Neuronal stem cell (in vitro differentiated cells): ENCODE results near the gene LDB2. TPM values are rescaled to one million over a fixed set of nuclear protein-coding genes. Genes with fewer than 3 reads are reported as not detected.

Source experiments
- DNase-seq: peaks from one replicate; pipeline ENCODE4 v3.0.0-alpha.2; 2013; ENCODE audit warnings: low spot score
- H2AFZ ChIP-seq: one replicate; pipeline ENCODE4 v1.6.1; 2013; ENCODE audit warnings: mild to moderate bottlenecking, low read length, inconsistent platforms
- H2AK5ac ChIP-seq: 2 replicates; pipeline ENCODE4 v1.6.1; 2013; ENCODE audit warnings: low read depth, mild to moderate bottlenecking, inconsistent platforms, low read length, moderate library complexity, mixed read lengths
- H2BK120ac ChIP-seq: 2 replicates; pipeline ENCODE4 v1.6.1; 2013; ENCODE audit warnings: low read depth, mild to moderate bottlenecking, inconsistent platforms, low read length, moderate library complexity, mixed read lengths
- H2BK12ac ChIP-seq: one replicate; pipeline ENCODE4 v1.6.1; 2013; ENCODE audit warnings: low read length, inconsistent platforms
- H2BK15ac ChIP-seq: 2 replicates; pipeline ENCODE4 v1.6.1; 2013; ENCODE audit warnings: mild to moderate bottlenecking, low read length, inconsistent platforms, mixed read lengths
- H2BK5ac ChIP-seq: one replicate; pipeline ENCODE4 v1.6.1; 2013; ENCODE audit warnings: inconsistent platforms, mild to moderate bottlenecking, low read length, moderate library complexity
- H3K14ac ChIP-seq: one replicate; pipeline ENCODE4 v1.6.1; 2013; ENCODE audit warnings: low read length, inconsistent platforms
- H3K18ac ChIP-seq: 2 replicates; pipeline ENCODE4 v1.6.1; 2013; ENCODE audit warnings: low read length, inconsistent platforms
- H3K23ac ChIP-seq: 2 replicates; pipeline ENCODE4 v1.6.1; 2013; ENCODE audit warnings: low read depth, mild to moderate bottlenecking, mixed read lengths, low read length, inconsistent platforms; ENCODE audit not compliant: poor library complexity
- H3K27ac ChIP-seq: replicated peaks from 3 replicates; pipeline ENCODE4 v1.5.1; 2013; ENCODE audit warnings: low read length, inconsistent platforms
- H3K27me3 ChIP-seq, 3 experiments: 2 replicates each; pipeline ENCODE4 v1.6.1; 2013; ENCODE audit warnings: low read length in 3 of 3, mild to moderate bottlenecking in 2 of 3, inconsistent platforms in 1 of 3, low read depth in 1 of 3, mixed read lengths in 1 of 3, moderate library complexity in 1 of 3; ENCODE audit not compliant: control insufficient read depth in 3 of 3, insufficient read depth in 3 of 3
- H3K36me3 ChIP-seq, 2 donors: replicated peaks in 1 of 2; 2 replicates each; pipeline ENCODE4 v1.6.1; 2013; ENCODE audit warnings: low read length in 2 of 2; ENCODE audit not compliant: control insufficient read depth in 2 of 2, insufficient read depth in 2 of 2
- H3K4ac ChIP-seq: 2 replicates; pipeline ENCODE4 v1.6.1; 2013; ENCODE audit warnings: inconsistent platforms, mild to moderate bottlenecking, low read length, moderate library complexity
- H3K4me1 ChIP-seq, 2 donors: 1 replicate in 1 of 2; 2 replicates in 1 of 2; pipeline ENCODE4 v1.6.1; 2013; ENCODE audit warnings: low read length in 2 of 2, low read depth in 1 of 2; ENCODE audit not compliant: control insufficient read depth in 2 of 2, insufficient read depth in 1 of 2
- H3K4me2 ChIP-seq: one replicate; pipeline ENCODE4 v1.6.1; 2013; ENCODE audit warnings: mild to moderate bottlenecking, low read length, inconsistent platforms; ENCODE audit not compliant: insufficient read depth, poor library complexity, severe bottlenecking
- H3K4me3 ChIP-seq, 2 donors: 2 replicates each; pipeline ENCODE4 v1.5.1; 2013; ENCODE audit warnings: low read length in 2 of 2, mild to moderate bottlenecking in 2 of 2, inconsistent platforms in 1 of 2, moderate library complexity in 1 of 2
- H3K79me1 ChIP-seq: one replicate; pipeline ENCODE4 v1.6.1; 2013; ENCODE audit warnings: low read depth, mild to moderate bottlenecking, inconsistent platforms, low read length, moderate library complexity
- H3K9ac ChIP-seq: one replicate; pipeline ENCODE4 v1.6.1; 2013; ENCODE audit warnings: mild to moderate bottlenecking, low read depth, low read length, inconsistent platforms; ENCODE audit not compliant: poor library complexity
- H3K9me3 ChIP-seq, 2 donors: replicated peaks in 1 of 2; 2 replicates each; pipeline versions ENCODE3 to v1.6.1; 2013; ENCODE audit warnings: low read length in 2 of 2, mild to moderate bottlenecking in 2 of 2, inconsistent platforms in 1 of 2, low read depth in 1 of 2, mixed read lengths in 1 of 2, moderate library complexity in 1 of 2; ENCODE audit not compliant: control insufficient read depth in 2 of 2, insufficient read depth in 1 of 2
- H4K8ac ChIP-seq: one replicate; pipeline ENCODE4 v1.6.1; 2013; ENCODE audit warnings: low read depth, mild to moderate bottlenecking, inconsistent platforms, low read length, moderate library complexity
- H4K91ac ChIP-seq: one replicate; pipeline ENCODE4 v1.6.1; 2013; ENCODE audit warnings: low read length, low read depth, mild to moderate bottlenecking, inconsistent platforms; ENCODE audit not compliant: poor library complexity
- WGBS, 2 donors: extraction: QIAGEN DNeasy Blood & Tissue Kit; methylation state at CpG; one replicate each; pipeline ENCODE4 v1.1.7; 2013; ENCODE audit warnings: missing lambda C conversion rate in 2 of 2, mixed read lengths in 1 of 2; ENCODE audit not compliant: insufficient read length in 2 of 2, insufficient replicate concordance in 1 of 2; ENCODE audit errors: extremely low coverage in 2 of 2; 5-methylcytosine and 5-hydroxymethylcytosine counted together
- polyA plus RNA-seq, 2 experiments: library from polyadenylated mRNA; stranded (reverse); fragments of 200-250 nt; gene quantifications; one replicate each; pipeline ENCODE4 v1.2.3, GENCODE V29; 2013

The LDB2 gene
- 16.8 TPM for polyA plus RNA-seq (2013, experiment 1 of 2)
- 17.6 TPM for polyA plus RNA-seq (2013, experiment 2 of 2)

DNA sequence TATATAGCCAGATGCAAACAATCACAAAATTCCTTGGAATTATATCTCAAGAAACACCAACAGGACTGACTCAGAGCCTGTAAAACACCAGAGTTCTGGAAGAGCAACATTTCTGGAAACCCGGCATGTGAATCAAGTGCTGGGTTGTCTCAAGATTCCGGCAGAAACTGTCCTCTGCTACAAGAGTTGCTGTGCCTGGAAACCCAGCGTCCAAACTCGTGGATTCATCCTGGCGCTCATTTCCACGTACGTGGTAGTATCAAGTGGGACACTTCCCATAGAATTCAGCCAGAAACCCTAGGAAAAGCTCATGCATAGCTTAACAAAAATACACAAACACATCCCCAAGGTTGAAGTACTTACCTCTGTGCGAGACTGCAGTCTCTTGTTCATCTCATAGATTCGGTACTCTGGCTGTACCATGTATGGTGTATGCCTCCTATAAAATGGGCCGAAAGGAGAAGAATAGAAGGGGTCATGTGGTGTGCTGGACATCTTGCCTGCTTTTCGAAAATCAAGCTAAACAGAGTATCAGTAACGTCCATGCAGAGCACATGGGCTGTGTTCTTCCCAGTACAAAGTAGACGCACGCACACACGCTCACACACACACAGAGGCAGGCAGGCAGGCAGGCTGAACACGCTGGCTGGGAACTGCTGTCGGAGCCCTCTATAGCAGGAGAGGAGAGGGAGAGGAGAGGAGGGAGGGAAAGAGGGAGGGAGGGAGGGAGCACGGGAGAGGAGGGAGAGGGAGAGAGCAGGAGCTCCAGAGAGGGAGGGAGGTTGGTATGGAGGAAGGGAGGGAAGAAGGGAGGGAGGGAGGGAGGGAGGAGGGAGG, at the start of gene LDB2:
Gene LDB2 (minus strand): TSS at position 655 of the 837 bp plus-strand sequence.
- no peak within 1 kb of the TSS for H2AK5ac ChIP-seq
- H3K4me3 ChIP-seq = peak within 1 kb of the TSS; percentile 51 to 78
- WGBS, 2 donors = no CpG with 5 or more reads among the region's 18 CpGs
- H4K8ac ChIP-seq = no peak within 1 kb of the TSS
- H3K27me3 ChIP-seq = no peaks in the 10 kb centered on the region
- H3K14ac ChIP-seq = no peak within 1 kb of the TSS
- peak within 1 kb of the TSS; percentile 92 for H2AFZ ChIP-seq
- H3K4ac ChIP-seq = no peak within 1 kb of the TSS
- H3K27ac ChIP-seq = peak within 1 kb of the TSS; percentile 36
- no peak within 1 kb of the TSS for H4K91ac ChIP-seq
- H3K4me1 ChIP-seq = peaks cover 6 to 21% of the 10 kb centered on the region in 2 donors
- peak within 1 kb of the TSS; percentile 65 for H3K4me2 ChIP-seq
- no peak within 1 kb of the TSS for H2BK12ac ChIP-seq
- peak within 1 kb of the TSS; percentile 55 for H3K9ac ChIP-seq
- H2BK15ac ChIP-seq = peak within 1 kb of the TSS; percentile 38
- peak within 1 kb of the TSS; percentile 92 for H3K18ac ChIP-seq
- no peaks in the 10 kb centered on the region for H3K9me3 ChIP-seq
- H3K79me1 ChIP-seq = no peaks in the 10 kb centered on the region
- H2BK120ac ChIP-seq = no peak within 1 kb of the TSS
- H2BK5ac ChIP-seq = no peak within 1 kb of the TSS
- peak; percentile 59 for DNase-seq
- no peak within 1 kb of the TSS for H3K23ac ChIP-seq
- no peaks in the 10 kb centered on the region for H3K36me3 ChIP-seq

DNA sequence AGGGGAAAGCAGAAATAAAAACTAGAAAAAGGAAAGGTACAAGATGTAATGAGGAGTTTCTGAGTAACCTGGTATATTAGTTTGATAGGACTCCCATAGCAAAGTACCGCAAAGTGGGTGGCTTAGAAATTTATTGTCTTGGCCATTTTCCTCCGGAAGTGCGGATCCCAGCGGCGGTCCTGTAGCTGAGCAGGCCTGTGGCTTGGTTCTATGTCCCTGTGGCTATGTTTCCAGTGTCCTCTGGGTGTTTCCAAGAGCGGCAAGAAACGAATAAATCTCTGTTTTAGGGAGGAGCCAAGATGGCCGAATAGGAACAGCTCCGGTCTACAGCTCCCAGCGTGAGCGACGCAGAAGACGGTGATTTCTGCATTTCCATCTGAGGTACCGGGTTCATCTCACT, 44.0 kb upstream of the LDB2 start:
- H3K4me1 ChIP-seq = no peaks in the 10 kb centered on the region
- no peaks in the 10 kb centered on the region for H3K79me1 ChIP-seq
- H4K8ac ChIP-seq = no peak overlapping the region
- no peaks in the 10 kb centered on the region for H3K27me3 ChIP-seq
- no peak overlapping the region for H3K27ac ChIP-seq
- H2AK5ac ChIP-seq = no peak overlapping the region
- peak overlapping the region; percentile 35 for H2AFZ ChIP-seq
- H3K18ac ChIP-seq = no peak overlapping the region
- H3K14ac ChIP-seq = no peak overlapping the region
- no peaks in the 10 kb centered on the region for H3K36me3 ChIP-seq
- H3K4ac ChIP-seq = no peak overlapping the region
- H2BK120ac ChIP-seq = no peak overlapping the region
- H3K4me3 ChIP-seq = no peak overlapping the region
- H2BK5ac ChIP-seq = no peak overlapping the region
- WGBS, 2 donors = no CpG with 5 or more reads among the region's 14 CpGs
- no peak for DNase-seq
- H4K91ac ChIP-seq = no peak overlapping the region
- no peak overlapping the region for H3K9ac ChIP-seq
- no peak overlapping the region for H2BK15ac ChIP-seq
- no peak overlapping the region for H3K4me2 ChIP-seq
- no peak overlapping the region for H2BK12ac ChIP-seq
- H3K9me3 ChIP-seq = no peaks in the 10 kb centered on the region
- H3K23ac ChIP-seq = no peak overlapping the region

DNA sequence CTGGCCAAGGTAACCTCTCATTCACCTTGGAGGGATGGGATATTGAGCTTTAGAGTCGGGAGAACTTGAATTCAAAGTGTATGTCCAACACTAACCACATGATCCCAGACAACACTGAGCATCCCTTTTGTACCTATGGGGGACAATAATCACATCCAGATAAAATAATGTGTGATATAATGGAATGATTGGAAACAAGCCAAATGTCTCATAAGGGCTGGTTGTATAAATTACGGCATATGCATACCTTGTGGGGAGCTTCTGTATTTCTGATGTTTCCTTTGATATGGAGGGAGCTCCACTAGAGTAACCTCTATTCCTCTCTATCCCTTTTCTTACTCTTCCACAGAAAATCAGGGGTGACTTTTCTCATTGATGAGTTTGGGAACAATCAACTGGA, 40.7 kb upstream of the LDB2 start:
- Histone ChIP-seq H3K4me2 (no peak overlapping the region), H3K36me3 (no peaks in the 10 kb centered on the region), H3K27me3 (no peaks in the 10 kb centered on the region), H4K8ac (no peak overlapping the region), H3K23ac (no peak overlapping the region), H4K91ac (no peak overlapping the region), H3K4me1 (no peaks in the 10 kb centered on the region), H3K4me3 (no peak overlapping the region), H2BK120ac (no peak overlapping the region), H3K4ac (no peak overlapping the region), H2AK5ac (no peak overlapping the region), H3K14ac (no peak overlapping the region), H2BK5ac (no peak overlapping the region), H3K9ac (no peak overlapping the region), H3K9me3 (no peaks in the 10 kb centered on the region), H3K27ac (no peak overlapping the region), H2BK12ac (no peak overlapping the region), H2AFZ (no peak overlapping the region), H3K18ac (no peak overlapping the region), H2BK15ac (no peak overlapping the region), H3K79me1 (no peaks in the 10 kb centered on the region)
- DNase-seq = no peak
- no CpG with 5 or more reads among the region's 2 CpGs for WGBS, 2 donors

DNA sequence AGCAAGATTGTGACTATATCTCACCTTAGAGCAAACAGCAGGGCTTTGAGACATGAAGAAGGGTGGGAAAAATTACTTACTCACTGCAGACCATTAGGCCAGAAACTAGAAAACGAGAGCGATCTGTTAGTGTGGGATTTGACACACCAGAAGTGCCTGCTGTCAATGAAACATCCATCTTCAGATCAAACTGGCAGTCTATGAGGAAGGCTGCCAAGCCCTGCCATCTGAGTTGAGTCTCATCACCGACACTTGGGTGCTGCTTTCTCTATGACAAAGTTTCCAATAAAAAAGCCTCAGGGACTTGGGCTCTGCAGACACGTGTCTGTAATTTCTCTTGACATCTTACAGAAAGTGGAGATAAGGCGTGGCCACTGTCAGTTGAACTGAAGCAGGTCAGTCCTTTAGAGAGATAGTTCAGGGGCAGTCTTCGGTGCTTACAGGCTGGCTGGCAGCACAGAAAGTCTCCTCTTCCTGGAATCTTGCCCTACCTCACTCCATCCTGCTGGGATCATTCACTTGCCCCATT, 40.1 kb upstream of the LDB2 start:
- no peak overlapping the region for H3K27ac ChIP-seq
- no peak overlapping the region for H3K4me3 ChIP-seq
- H3K18ac ChIP-seq = no peak overlapping the region
- DNase-seq = no peak
- H2BK15ac ChIP-seq = no peak overlapping the region
- H2BK5ac ChIP-seq = no peak overlapping the region
- H3K27me3 ChIP-seq = no peaks in the 10 kb centered on the region
- H3K9me3 ChIP-seq = no peaks in the 10 kb centered on the region
- H2BK120ac ChIP-seq = no peak overlapping the region
- H3K9ac ChIP-seq = no peak overlapping the region
- no peak overlapping the region for H2AFZ ChIP-seq
- no peak overlapping the region for H3K4me2 ChIP-seq
- H2BK12ac ChIP-seq = no peak overlapping the region
- H3K4ac ChIP-seq = no peak overlapping the region
- H3K79me1 ChIP-seq = no peaks in the 10 kb centered on the region
- no peak overlapping the region for H3K23ac ChIP-seq
- no peaks in the 10 kb centered on the region for H3K36me3 ChIP-seq
- no CpG with 5 or more reads among the region's 6 CpGs for WGBS, 2 donors
- H4K8ac ChIP-seq = peak overlapping the region; percentile 43
- H2AK5ac ChIP-seq = no peak overlapping the region
- no peaks in the 10 kb centered on the region for H3K4me1 ChIP-seq
- no peak overlapping the region for H4K91ac ChIP-seq
- H3K14ac ChIP-seq = no peak overlapping the region
